ENCODE measurements around the gene RGS12. TPM values are rescaled to one million over a fixed set of nuclear protein-coding genes. Genes with fewer than 3 reads are reported as not detected.
"Not testable (repeated sequence)": the region's sequence is repeated elsewhere in the genome, so short reads cannot be mapped to it uniquely, and the experiment has no call there.

Gene RGS12
- total RNA-seq, 1 donor from 2014 or later = 3.1 TPM

- intact Hi-C loops (cut with micrococcal nuclease) = loop anchor here (5.0 kb wide), 2 partner anchors 1049 to 1709 kb away; partner anchors contain the start of genes HAUS3 and POLN
- Mint-ChIP-seq H3K27ac (peak overlapping the region; percentile 72), H3K4me3 (peak overlapping the region; percentile 83), H3K4me1 (ENCODE audit: low read depth) (peaks cover 6% of the 10 kb centered on the region), H3K9me3 (no peaks in the 10 kb centered on the region), H3K27me3 (ENCODE audit: insufficient read depth) (peaks cover 46% of the 10 kb centered on the region), H3K36me3 (ENCODE audit: low read depth) (no peaks in the 10 kb centered on the region)
- no peak for DNase-seq (ENCODE audit: low spot score)
Observed at GRCh38 chr4:3291411-3291968, 1.3 kb upstream of the RGS12 start.

- Mint-ChIP-seq H3K4me3 (peak overlapping the region; percentile 83), H3K27me3 (ENCODE audit: insufficient read depth) (peaks cover 47% of the 10 kb centered on the region), H3K27ac (peak overlapping the region; percentile 72), H3K4me1 (ENCODE audit: low read depth) (peaks cover 6% of the 10 kb centered on the region), H3K9me3 (no peaks in the 10 kb centered on the region), H3K36me3 (ENCODE audit: low read depth) (no peaks in the 10 kb centered on the region)
- intact Hi-C loops (cut with micrococcal nuclease) = loop anchor here (1.0 to 5.0 kb wide), 6 partner anchors 90 to 1710 kb away; partner anchors contain the start of genes HAUS3, HTT, HTT-AS and POLN
- no peak for DNase-seq (ENCODE audit: low spot score)
Observed at GRCh38 chr4:3291969-3292570, 751 bp upstream of the RGS12 start.

GRCh38 chr4:3293401-3294391 is 875 bp downstream of the RGS12 start:
- H3K4me1 Mint-ChIP-seq (ENCODE audit: low read depth) = peaks cover 6% of the 10 kb centered on the region
- DNase-seq (ENCODE audit: low spot score) = no peak
- no peaks in the 10 kb centered on the region for H3K9me3 Mint-ChIP-seq
- intact Hi-C loops (cut with micrococcal nuclease) = loop anchor here (2.0 to 5.0 kb wide), 3 partner anchors 187 to 1711 kb away; partner anchors contain the start of genes HAUS3 and POLN
- no peak overlapping the region for H3K27ac Mint-ChIP-seq
- peaks cover 53% of the 10 kb centered on the region for H3K27me3 Mint-ChIP-seq (ENCODE audit: insufficient read depth)
- H3K4me3 Mint-ChIP-seq = peak overlapping the region; percentile 51
- H3K36me3 Mint-ChIP-seq (ENCODE audit: low read depth) = peaks cover 2% of the 10 kb centered on the region

- intact Hi-C loops (cut with micrococcal nuclease) = loop anchor here (5.0 kb wide), 2 partner anchors 1052 to 1712 kb away; partner anchors contain the start of genes HAUS3 and POLN
- Mint-ChIP-seq H3K4me3 (peak overlapping the region; percentile 5), H3K36me3 (ENCODE audit: low read depth) (peaks cover 2% of the 10 kb centered on the region), H3K4me1 (ENCODE audit: low read depth) (peaks cover 6% of the 10 kb centered on the region), H3K9me3 (no peaks in the 10 kb centered on the region), H3K27ac (no peak overlapping the region), H3K27me3 (ENCODE audit: insufficient read depth) (peaks cover 56% of the 10 kb centered on the region)
- no peak for DNase-seq (ENCODE audit: low spot score)
Observed at GRCh38 chr4:3294401-3295241, 1.8 kb downstream of the RGS12 start.

- Mint-ChIP-seq H3K4me3 (peak overlapping the region; percentile 22), H3K9me3 (no peaks in the 10 kb centered on the region), H3K27me3 (ENCODE audit: insufficient read depth) (peaks cover 46% of the 10 kb centered on the region), H3K27ac (no peak overlapping the region), H3K4me1 (ENCODE audit: low read depth) (peaks cover 6% of the 10 kb centered on the region), H3K36me3 (ENCODE audit: low read depth) (peaks cover 2% of the 10 kb centered on the region)
- intact Hi-C loops (cut with micrococcal nuclease) = no loop called here
- no peak for DNase-seq (ENCODE audit: low spot score)
Observed at GRCh38 chr4:3295837-3296624, 3.2 kb downstream of the RGS12 start.

- Mint-ChIP-seq H3K36me3 (ENCODE audit: low read depth) (peaks cover 2% of the 10 kb centered on the region), H3K4me3 (no peak overlapping the region), H3K9me3 (no peaks in the 10 kb centered on the region), H3K4me1 (ENCODE audit: low read depth) (peaks cover 9% of the 10 kb centered on the region), H3K27ac (no peak overlapping the region), H3K27me3 (ENCODE audit: insufficient read depth) (peaks cover 43% of the 10 kb centered on the region)
- DNase-seq (ENCODE audit: low spot score) = no peak
- intact Hi-C loops (cut with micrococcal nuclease) = no loop called here
Observed at GRCh38 chr4:3296651-3297050, 3.8 kb downstream of the RGS12 start.

- DNase-seq (ENCODE audit: low spot score) = no peak
- peaks cover 12% of the 10 kb centered on the region for H3K4me1 Mint-ChIP-seq (ENCODE audit: low read depth)
- no peak overlapping the region for H3K4me3 Mint-ChIP-seq
- H3K27me3 Mint-ChIP-seq (ENCODE audit: insufficient read depth) = peaks cover 40% of the 10 kb centered on the region
- peaks cover 2% of the 10 kb centered on the region for H3K36me3 Mint-ChIP-seq (ENCODE audit: low read depth)
- H3K9me3 Mint-ChIP-seq = no peaks in the 10 kb centered on the region
- H3K27ac Mint-ChIP-seq = no peak overlapping the region
- intact Hi-C loops (cut with micrococcal nuclease) = no loop called here
Observed at GRCh38 chr4:3297066-3297859, 4.4 kb downstream of the RGS12 start.

GRCh38 chr4:3299122-3299975 is 6.5 kb downstream of the RGS12 start:
- Mint-ChIP-seq H3K36me3 (ENCODE audit: low read depth) (peaks cover 2% of the 10 kb centered on the region), H3K27me3 (ENCODE audit: insufficient read depth) (peaks cover 30% of the 10 kb centered on the region), H3K4me1 (ENCODE audit: low read depth) (peaks cover 30% of the 10 kb centered on the region), H3K27ac (no peak overlapping the region), H3K4me3 (no peak overlapping the region), H3K9me3 (no peaks in the 10 kb centered on the region)
- intact Hi-C loops (cut with micrococcal nuclease) = no loop called here
- DNase-seq (ENCODE audit: low spot score) = no peak

- intact Hi-C loops (cut with micrococcal nuclease) = no loop called here
- Mint-ChIP-seq H3K27ac (no peak overlapping the region), H3K27me3 (ENCODE audit: insufficient read depth) (peaks cover 27% of the 10 kb centered on the region), H3K4me3 (no peak overlapping the region), H3K4me1 (ENCODE audit: low read depth) (peaks cover 30% of the 10 kb centered on the region), H3K36me3 (ENCODE audit: low read depth) (peaks cover 2% of the 10 kb centered on the region), H3K9me3 (no peaks in the 10 kb centered on the region)
- DNase-seq (ENCODE audit: low spot score) = no peak
Observed at GRCh38 chr4:3299976-3300671, 7.3 kb downstream of the RGS12 start.

- H3K4me1 Mint-ChIP-seq (ENCODE audit: low read depth) = peaks cover 30% of the 10 kb centered on the region
- DNase-seq (ENCODE audit: low spot score); H3K36me3 Mint-ChIP-seq (ENCODE audit: low read depth); H3K4me3 Mint-ChIP-seq; H3K9me3 Mint-ChIP-seq; intact Hi-C loops (cut with micrococcal nuclease); H3K27ac Mint-ChIP-seq: not testable (repeated sequence)
- peaks cover 27% of the 10 kb centered on the region for H3K27me3 Mint-ChIP-seq (ENCODE audit: insufficient read depth)
Observed at GRCh38 chr4:3300882-3301281, 8.1 kb downstream of the RGS12 start.

Measured in activated T-helper 1 cell treated with anti-CD3 and anti-CD28 coated beads, Interleukin-12 subunit alpha, Interleukin-12 subunit beta, Interleukin-2, Interleukin-4 antibody, amounts not matched to agents 30 ng/mL and 10 ng/mL and 1 ng/mL, durations not matched to agents 14 hours and 24 hours and 36 hours (primary cell).